ENCODE data around the gene TRIP13.

The TRIP13 gene

DNA sequence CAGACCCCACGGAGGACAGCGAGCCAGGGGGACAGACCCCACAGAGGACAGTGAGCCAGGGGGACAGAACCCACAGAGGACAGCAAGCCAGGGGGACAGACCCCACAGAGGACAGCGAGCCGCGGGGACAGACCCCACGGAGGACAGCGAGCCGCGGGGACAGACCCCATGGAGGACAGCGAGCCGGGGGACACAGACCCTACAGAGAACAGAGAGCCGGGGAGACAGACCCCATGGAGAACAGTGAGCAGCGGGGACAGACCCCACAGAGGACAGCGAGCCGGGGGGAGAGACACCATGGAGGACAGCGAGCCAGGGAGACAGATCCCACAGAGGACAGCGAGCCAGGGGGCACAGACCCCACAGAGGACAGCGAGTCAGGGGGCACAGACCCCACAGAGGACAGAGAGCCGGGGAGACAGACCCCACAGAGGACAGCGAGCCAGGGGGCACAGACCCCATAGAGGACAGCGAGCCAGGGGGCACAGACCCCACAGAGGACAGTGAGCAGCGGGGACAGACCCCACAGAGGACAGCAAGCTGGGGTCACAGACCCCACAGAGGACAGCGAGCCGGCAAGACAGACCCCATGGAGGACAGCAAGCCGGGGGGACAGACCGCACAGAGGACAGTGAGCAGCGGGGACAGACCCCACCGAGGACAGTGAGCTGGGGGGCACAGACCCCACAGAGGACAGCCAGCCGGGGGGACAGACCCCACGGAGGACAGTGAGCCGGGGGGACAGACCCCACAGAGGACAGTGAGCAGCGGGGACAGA is 37.5 kb upstream of the TRIP13 start:
- no peak for DNase-seq

DNA sequence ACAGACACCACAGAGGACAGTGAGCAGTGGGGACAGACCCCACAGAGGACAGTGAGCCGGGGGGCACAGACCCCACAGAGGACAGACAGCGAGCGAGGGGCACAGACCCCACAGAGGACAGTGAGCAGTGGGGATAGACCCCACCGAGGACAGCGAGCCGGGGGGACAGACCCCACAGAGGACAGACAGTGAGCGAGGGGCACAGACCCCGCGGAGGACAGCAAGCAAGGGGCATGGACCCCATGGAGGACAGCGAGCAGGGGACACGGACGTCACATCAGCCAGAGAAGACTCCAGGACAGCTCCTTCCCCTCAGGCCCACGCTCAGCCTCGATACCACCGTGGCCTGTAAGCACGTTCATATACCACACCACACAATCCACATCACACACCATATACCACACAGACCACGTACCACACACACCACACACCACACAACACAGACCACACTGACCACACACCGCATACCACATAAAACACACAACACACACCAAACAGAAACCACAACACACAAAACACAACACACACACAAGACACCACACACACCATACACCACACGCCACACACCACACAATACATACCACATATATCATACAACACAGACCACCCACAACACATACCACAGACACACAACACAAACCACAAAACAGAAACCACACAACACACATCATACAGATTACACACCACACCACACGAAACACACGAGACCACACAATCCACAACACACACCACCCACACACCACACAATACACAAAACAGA is 36.7 kb upstream of the TRIP13 start:
- DNase-seq: no peak

DNA sequence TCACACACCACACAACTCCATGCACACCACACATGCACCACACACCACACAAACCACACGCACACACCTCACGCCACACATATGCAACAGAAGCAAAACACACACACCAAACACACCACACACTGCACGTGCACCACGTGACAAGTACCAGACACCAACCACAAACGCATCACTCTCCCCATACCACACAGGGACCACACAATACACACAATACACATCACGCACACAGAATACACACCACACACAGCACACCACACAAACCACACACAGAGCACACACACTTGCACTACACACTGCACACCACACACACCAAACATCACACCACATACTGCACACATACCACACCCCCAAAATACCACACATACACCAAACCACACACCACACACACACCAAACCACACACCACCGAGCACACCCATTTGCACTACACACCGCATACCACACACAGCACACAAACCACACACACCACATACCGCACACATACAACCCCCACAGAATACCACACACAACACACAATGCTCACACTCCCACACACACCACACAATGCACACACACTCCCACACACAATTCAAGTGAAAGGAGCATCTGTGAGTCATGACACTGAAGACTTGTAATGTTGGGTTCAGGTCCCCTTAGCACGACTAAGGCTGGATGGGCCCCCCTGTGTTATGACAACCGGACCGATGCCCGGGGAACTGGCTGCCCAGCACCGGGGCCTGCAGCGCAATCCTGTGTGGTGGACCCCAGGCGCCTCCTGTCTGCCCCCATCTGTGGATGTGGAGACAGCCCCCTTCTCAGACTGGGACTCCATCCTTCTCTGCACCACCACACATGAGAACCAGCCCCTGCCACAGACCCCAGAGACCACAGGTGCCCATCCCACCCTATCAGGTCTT is 35.9 kb upstream of the TRIP13 start:
- DNase-seq: no peak

DNA sequence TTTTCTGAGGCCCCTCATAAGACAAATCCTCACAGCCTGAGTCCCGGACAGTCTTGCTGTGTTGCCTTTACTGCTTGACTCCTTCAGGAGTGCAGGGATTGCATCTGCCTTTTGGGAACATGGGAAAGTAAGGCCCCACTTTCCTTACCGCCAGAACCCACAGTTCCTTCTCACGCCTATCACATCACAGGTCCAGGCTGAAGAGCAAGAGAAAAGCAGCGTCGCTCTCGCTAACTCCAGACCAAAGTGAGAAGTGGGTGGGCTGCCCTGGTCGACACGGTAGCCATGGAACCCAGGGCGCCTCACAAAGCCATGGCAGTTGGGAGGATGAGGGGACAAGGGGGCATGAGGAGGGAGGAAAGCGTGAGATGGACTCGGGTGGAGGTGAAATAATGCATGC is 34.0 kb upstream of the TRIP13 start:
- DNase-seq: no peak

DNA sequence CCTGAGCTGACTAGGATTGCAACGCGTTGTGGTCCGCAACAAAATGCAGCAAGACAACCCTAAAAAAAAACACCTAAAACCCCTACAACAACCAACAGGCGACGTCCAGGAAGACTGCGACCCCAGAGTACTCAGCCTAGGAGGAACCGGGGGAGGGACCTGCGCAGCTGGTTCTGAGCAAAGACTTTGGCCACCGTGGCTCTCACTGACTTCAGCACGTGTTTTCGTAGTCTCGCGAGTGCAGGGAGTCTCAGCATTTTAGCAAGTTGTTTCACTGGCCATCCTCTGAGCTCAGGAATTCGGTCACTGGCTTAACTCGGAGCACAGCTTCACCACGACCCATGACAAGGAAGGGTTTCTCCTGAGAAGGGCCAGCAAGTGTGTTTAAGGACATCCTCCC is 33.3 kb upstream of the TRIP13 start:
- no peak for DNase-seq

DNA sequence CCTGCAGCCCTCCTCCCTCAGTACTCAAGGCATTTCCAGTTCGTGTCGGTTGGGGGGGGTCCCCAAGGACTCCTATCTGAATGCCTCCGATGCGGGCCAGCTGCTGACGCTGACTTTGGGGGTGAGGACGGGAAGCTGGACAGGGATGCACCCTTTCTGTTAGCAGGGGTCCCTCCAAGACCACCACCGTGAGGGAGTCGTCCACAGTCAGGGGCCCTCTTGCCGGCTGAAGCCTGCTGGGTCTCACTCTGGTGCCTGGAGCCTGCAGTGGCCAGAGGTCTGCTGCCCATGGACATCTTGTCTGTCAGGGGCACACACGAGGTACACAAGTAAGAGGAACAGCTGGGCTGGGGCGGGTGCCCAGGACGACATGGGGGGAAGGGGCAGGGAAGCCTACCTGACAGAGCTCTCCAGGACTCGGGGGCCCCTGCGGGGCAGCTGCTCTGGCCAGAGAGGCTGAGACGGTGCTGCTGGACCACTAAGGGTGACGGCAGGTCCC is 32.8 kb upstream of the TRIP13 start:
- no peak for DNase-seq

DNA sequence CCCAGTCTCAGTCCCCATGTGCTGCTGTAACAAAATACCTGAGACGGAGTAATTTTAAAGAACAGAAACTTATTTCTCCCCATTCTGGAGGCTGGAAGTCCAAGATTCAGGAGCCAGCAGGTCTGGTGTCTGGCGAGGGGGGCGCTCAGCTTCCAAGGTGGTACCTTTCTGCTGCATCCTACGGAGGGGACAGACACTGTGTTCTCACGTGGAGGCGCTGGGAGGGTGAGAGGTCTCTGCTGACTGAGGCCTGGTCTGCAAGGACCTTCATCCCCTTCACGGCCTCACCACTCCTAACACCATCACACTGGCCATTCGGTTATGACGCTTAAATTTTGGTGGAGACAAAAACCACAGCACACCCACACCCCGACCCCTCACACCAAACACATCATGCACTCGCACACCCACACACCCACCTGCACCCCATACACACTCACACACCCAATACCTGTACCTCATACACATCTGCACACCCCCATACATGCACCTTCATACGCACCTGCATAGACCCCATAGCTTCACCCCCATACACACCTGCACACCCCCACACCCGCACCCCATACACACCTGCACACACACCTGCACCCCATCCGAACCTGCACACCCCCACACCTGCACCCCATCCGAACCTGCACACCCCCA is 32.1 kb upstream of the TRIP13 start:
- DNase-seq: no peak

DNA sequence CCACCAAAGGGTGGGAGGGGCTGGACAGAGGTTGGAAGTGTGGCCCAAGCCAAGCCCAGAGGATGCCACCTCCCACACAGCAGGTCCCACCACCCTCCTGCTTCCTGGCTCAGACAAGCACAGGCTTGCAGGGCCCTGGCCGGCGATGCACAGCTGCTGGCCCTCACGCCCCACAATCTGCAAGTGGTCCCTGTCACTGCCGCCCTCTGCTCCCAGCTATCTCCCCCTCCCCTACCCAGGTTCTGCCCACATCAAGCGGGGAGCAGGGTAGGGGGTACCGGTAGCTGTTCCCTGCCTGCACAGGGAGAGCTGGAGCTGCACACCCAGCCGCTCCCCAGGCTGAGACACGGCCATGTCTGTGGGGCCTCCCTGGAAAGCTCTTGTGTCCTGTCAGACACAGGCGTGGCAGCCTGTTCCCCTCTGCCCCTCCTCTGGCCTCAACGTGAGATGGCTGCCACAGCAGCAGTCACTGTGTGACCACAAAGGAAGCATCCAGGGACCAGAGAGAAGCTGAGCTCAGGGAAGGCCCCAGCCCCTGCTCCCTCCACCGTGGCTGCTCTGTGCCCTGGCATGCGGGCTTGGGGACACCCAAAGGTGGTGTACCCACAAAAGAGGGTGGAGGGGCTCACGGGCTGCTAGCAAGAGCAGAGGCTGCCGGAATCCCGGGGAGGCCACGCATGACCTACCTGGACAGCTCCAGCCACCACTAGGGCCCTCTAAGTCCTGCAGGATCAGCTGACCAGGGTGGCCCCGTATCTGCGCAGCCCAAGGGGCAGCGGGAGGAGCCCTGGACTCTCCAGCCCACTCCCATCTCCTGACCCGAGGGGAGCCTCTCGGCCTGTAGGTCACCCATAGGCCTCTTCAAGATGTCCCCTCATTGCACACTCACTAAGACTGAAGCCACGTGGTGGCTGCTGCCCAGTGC is 31.0 kb upstream of the TRIP13 start:
- no peak for DNase-seq

DNA sequence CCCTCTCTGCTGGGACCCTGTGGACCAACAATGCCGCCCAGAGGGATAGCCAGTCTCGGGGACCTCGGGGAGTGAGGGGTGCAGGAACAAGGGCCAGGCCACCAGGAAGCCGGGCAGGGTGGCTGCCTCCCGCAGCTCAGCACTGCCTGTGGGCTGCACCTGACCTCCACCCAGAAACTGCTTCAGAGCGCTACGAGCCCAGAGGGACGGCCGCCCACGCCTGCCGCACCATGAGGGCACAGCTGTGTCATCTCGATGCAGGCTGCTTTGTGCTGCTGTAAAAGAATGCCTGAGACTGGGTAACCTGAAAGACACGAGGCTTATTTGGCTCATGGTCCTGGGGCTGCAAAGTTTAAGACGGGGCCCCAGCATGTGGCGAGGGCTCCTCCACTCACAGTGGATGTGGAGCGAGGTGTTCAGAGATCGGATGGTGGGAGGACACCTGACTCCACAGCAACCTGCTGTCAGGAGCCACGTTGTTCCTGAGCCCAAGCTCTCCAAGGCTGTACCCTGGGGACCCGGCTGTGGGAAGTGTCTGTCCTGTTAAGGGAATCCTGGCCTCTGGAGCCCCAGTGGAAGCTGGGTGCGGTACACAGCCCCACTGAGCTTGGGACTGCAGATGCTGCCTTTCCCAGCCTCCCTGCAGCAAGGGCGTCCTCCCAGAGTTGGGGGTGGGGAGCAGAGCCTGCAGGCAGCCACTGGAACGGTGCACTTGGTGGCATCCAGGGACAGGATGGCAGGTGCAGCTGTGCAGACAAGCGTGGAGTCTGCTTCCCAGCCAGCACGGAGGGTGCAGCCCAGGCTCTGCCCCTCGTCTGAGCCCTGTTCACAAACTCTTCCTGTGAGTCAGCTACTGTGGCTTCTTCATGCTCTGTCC is 30.1 kb upstream of the TRIP13 start:
- DNase-seq: no peak

DNA sequence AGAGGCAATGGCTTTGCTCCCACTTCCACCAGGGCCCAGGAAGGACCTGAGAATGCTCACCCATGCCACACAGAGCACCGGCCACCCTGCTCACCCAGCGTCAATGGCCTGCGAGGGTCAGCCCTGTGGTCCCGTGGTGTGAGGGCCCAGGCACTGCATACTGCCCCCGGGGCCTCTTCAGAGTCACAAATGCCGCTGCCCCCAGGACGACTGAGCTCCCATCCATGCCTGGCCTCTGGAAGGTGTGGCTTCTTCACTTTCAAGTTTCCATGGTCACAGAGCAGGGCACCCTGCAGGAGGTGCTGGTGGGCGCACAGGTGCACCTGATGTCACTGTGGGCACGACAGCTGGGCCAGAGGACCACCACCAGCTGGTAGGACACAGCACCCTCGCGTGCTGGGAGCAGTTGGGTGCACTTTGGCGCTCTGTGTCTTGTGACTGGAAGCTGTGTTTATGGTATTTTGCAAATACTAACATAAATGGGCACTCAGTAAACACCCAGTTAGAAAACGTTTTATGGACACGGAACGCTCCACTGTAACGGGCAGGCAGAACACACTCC is 29.4 kb upstream of the TRIP13 start:
- no peak for DNase-seq

DNA sequence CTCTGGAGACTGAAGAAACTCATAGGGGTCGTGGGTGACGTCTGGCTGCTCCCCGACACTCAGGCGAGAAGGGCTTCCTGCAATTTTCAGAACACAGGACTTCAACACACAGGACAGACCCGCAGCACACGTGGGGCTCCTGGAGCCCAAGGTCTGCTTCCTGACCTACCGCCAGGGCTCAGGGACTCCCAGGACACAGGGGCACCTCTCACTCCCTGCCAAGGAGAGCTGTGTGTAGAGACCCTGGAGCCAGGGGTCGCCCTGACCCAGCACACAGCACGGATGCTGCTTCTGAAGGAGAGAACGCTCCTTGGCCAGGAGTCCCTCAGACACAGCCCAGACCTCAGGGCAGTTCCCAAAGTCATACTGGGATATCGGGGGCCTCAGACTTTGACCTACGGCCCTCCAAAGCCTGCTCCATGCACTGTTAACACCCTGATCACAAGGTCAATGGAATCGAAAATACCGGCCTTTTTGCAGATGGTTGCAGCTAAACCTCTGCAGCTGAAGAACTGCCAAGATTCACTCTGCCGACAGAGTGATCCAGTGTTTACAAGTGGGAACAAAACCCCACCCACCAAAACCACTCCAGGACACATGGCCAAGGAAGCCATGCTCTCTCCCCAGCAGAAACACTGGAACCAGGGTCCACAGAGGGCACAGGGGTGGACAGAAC is 28.1 kb upstream of the TRIP13 start:
- no peak for DNase-seq

DNA sequence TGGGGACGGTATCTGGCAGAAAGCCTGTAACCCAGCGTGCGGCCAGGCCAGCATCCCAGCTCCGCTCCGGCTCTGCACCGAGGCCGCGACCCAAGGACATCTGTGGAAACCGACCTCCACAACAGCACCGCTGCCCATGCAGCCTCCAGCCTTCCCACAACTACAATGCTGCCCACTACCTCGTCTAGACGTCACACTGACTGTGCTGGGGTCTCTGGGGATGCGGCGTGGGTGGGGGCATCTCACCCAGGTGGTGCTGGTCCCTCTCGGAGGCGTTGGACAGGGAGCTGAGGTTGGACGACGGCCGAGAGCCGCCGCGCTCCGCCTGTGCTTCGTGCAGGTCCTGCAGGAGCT is 27.5 kb upstream of the TRIP13 start:
- no peak for DNase-seq

DNA sequence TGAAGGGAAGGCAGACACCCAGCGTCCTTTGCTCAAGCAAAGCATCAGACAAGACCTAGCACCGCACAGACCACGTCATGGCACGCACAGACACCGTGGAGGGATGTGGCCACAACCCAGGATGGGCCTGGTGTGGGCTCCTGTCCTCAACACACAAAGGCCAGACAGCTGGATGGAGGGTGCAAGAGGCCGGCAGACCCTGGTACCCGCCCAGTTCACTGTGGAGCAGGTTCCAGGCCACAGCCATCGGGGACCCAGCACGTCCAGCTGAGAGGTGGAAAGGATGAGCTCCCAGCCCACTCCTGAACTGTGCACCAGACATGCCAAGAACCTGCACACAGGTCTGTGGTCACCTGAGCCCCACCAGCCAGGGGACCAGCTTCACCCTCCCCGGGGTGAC is 26.9 kb upstream of the TRIP13 start:
- DNase-seq: no peak

DNA sequence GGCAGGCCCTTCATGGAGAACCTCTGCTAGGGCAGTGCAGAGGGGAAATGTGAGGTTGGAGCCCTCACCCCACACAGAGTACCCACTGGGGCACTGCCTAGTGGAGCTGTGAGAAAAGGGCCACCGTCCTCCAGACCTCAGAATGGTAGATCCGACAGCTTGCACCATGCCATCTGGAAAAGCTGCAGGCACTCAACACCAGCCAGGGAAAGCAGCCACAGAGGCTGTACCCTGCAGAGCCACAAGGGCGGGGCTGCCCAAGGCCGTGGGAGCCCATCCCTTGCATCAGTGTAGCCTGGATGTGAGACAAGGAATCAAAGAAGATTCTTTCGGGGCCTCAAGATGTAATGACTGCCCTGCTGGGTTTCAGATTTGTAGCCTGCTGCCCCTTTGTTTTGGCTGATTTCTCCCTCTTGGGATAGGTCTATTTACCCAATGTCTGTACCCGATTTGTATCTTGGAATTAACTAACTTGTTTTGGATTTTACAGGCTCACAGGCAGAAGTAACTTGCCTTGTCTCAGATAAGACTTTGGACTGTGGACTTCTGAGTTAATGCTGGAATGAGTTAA is 25.3 kb upstream of the TRIP13 start:
- DNase-seq: no peak

DNA sequence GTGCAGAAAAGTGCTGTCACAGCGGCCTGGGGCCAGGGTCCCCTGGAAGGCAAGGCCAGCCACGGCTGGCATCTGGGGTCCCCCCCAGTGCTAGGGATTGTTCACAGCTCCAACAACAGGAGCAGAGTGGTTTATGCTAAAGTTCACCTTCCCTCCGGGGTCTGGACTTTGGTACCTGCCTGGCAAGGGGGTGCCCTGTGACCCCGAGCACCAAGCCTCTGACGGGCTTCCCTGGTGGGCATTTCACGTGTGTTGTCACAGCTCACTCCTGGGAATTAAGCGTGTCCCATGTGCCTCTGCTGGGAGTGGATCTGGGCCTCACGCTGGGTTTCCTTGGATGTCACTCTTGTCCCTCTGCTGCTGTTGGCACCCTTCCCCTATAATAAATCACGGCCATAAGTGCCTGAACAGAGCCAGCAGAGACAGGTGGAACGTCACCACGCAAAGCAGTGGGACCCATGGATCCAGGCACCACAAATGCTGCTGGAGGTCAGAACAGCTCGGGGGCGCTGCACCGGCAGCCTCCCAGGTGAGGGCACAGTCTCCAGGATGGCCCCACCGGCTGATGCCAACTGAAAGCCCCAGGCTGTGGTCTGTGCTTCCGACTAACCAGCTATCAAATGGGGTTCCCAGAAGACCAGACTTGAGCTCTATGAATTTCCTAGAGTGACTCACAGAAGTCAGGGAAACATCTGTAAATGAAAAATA is 24.1 kb upstream of the TRIP13 start:
- no peak for DNase-seq

DNA sequence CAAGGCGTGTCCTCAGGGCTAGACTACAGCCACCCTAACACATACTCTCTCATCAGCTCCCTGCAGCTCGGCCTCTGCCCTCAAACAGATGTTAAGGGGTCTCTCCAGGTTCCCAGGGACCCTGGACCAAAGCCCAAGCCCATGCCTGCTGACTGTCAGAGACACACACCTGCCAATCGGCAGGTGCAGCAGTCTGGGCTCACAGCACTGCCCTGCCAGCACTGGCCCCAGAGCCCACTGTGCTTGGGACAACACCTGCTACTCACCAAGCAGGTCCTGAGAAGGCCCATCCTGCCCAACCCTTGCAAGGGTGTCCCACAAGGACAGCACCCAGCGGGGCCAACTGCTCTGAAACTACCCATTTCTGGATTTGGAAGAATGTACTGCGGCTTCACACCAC is 21.7 kb upstream of the TRIP13 start:
- no peak for DNase-seq

DNA sequence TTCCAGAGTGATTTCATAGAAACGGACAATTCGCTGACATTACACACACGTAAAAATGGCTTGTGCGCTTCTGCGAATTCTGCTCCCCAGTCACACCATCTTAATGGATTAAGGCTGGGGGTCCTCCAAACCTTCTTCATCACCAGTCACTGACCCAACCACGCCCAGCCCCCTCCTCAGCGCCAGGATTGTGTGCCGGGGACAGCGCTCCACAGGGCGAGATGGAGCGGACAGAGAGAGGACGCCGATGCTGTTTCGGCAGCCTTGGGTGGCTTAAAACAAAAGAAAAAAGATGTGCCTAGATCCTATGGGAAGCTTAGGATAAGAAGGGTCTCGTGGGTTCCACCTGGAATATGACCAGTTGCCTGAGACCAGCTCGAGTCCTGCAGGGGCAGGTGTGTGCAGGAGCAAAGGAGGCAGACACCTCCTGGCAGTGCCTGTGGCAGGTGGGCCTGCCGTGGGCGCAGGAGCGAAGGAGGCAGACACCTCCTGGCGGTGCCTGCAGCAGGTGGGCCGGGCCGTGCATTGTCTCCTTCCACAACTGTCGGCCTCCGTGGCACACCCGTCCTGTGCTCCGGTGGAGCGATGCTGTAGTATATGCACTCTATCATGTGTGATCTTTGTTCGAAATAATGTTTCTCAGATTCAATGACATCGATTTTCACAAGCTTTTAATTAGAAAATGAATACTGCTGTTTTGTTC is 20.9 kb upstream of the TRIP13 start:
- no peak for DNase-seq

DNA sequence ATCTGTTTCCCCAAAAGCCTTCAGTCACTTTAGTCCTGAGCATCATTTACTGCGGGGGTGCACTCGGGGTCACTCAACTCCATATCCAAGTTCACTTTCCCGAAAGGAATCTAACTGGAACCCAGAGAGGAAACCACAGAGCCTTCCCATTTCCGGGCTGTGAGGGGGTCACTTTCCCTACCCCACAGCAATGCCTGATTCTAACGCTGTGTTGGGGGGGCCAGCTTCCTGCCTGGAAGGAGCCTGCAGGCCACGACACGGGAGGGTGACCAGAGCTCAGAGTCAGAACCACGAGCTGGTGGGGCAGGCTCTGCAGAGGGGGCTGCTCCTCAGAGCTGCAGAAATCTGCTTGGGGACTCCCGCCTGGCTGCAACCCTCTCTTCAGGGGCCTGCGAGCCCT is 20.4 kb upstream of the TRIP13 start:
- DNase-seq: no peak

Measured in right forelimb (tissue), 1 donor.